WI38 (cell line): ENCODE results near the gene CLSTN2.

ENCODE experiments used
- H3K4me3 ChIP-seq: 2 replicates; pipeline ENCODE4 v1.5.1; 2011; ENCODE audit warnings: low read depth, mild to moderate bottlenecking, control low read depth, low read length
- CTCF ChIP-seq: IDR thresholded peaks from 2 replicates; pipeline ENCODE4 v1.5.1; 2012; ENCODE audit warnings: low read depth, mild to moderate bottlenecking, control low read depth, low read length

CLSTN2 gene

GRCh38 chr3:140522653-140523380 is 587.8 kb downstream of the CLSTN2 start:
- no peak for TF ChIP-seq CTCF
- no peak overlapping the region for H3K4me3 ChIP-seq

- no peak overlapping the region for H3K4me3 ChIP-seq
- no peak for TF ChIP-seq CTCF
Measured at GRCh38 chr3:140523600-140523999, 588.6 kb downstream of the CLSTN2 start.

GRCh38 chr3:140527156-140527555 is 592.2 kb downstream of the CLSTN2 start:
- no peak overlapping the region for H3K4me3 ChIP-seq
- no peak for TF ChIP-seq CTCF

- H3K4me3 ChIP-seq = no peak overlapping the region
- TF ChIP-seq CTCF = no peak
Measured at GRCh38 chr3:140529096-140529495, 594.1 kb downstream of the CLSTN2 start.

- TF ChIP-seq CTCF = no peak
- no peak overlapping the region for H3K4me3 ChIP-seq
Measured at GRCh38 chr3:140529558-140529957, 594.6 kb downstream of the CLSTN2 start.

- H3K4me3 ChIP-seq = no peak overlapping the region
- TF ChIP-seq CTCF = no peak
Measured at GRCh38 chr3:140530131-140530530, 595.1 kb downstream of the CLSTN2 start.

GRCh38 chr3:140530603-140531002 is 595.6 kb downstream of the CLSTN2 start:
- H3K4me3 ChIP-seq = no peak overlapping the region
- no peak for TF ChIP-seq CTCF
